Caco-2 (cell line): ENCODE results near the gene ANKRD44. TPM values are rescaled to one million over a fixed set of nuclear protein-coding genes. Genes with fewer than 3 reads are reported as not detected.

Experiments used
- BruUV-seq: library from RNA; stranded (reverse); fragments of 400-500 nt; replicated peaks from 2 replicates; lab custom pipeline; 2021; lab: Mats Ljungman, UMichigan
- CTCF ChIA-PET: fragments of 300-600 bp; sonication (Branson Sonifier 250); formaldehyde crosslinking; loops from one replicate; lab custom pipeline; 2022; ENCODE audit warnings: antibody characterized with exemption; lab: Charles Lee
- POLR2A ChIA-PET: fragments of 300-600 bp; sonication (Branson Sonifier 250); formaldehyde crosslinking; loops from one replicate; lab custom pipeline; 2022; ENCODE audit warnings: antibody characterized with exemption; lab: Charles Lee
- DNase-seq, 2 experiments: peaks; one replicate each; pipeline versions ENCODE4 v3.0.0 to v3.0.0-alpha.2; 2020 to 2022
- H3K27me3 ChIP-seq: replicated peaks from 2 replicates; pipeline ENCODE4 v1.6.0; 2011; ENCODE audit warnings: low read length; ENCODE audit not compliant: control insufficient read depth, insufficient read depth
- H3K36me3 ChIP-seq: 2 replicates; pipeline ENCODE4 v1.5.1; 2011; ENCODE audit warnings: low read length; ENCODE audit not compliant: control insufficient read depth, insufficient read depth
- H3K4me1 ChIP-seq: fragments of 250-450 bp; sonication (Bioruptor Pico); 2 replicates; pipeline ENCODE4 v1.5.1; 2020; ENCODE audit warnings: mild to moderate bottlenecking
- H3K4me3 ChIP-seq: 2 replicates; pipeline ENCODE4 v1.5.1; 2011; ENCODE audit warnings: low read depth, mild to moderate bottlenecking, control low read depth, low read length
- H3K9me3 ChIP-seq: fragments of 250-450 bp; sonication (Bioruptor Pico); 2 replicates; pipeline ENCODE4 v1.5.1; 2020; ENCODE audit warnings: mild to moderate bottlenecking, moderate library complexity
- H3K27ac Mint-ChIP-seq: one replicate; pipeline ENCODE4 v1.8.0; 2022; ENCODE audit warnings: mixed read lengths; ENCODE audit not compliant: unreplicated experiment
- H3K27me3 Mint-ChIP-seq: one replicate; pipeline ENCODE4 v1.8.0; 2022; ENCODE audit warnings: mixed read lengths; ENCODE audit not compliant: insufficient read depth, unreplicated experiment
- H3K36me3 Mint-ChIP-seq: one replicate; pipeline ENCODE4 v1.8.0; 2022; ENCODE audit warnings: mild to moderate bottlenecking, mixed read lengths; ENCODE audit not compliant: insufficient read depth, unreplicated experiment
- H3K4me1 Mint-ChIP-seq: one replicate; pipeline ENCODE4 v1.8.0; 2022; ENCODE audit warnings: low read depth, mixed read lengths; ENCODE audit not compliant: unreplicated experiment
- H3K4me3 Mint-ChIP-seq: one replicate; pipeline ENCODE4 v1.8.0; 2022; ENCODE audit warnings: mild to moderate bottlenecking, moderate library complexity, mixed read lengths; ENCODE audit not compliant: unreplicated experiment
- H3K9me3 Mint-ChIP-seq: one replicate; pipeline ENCODE4 v1.8.0; 2022; ENCODE audit warnings: mixed read lengths; ENCODE audit not compliant: unreplicated experiment
- intact Hi-C: fragments of 100-400 bp; cut with micrococcal nuclease; formaldehyde crosslinking; loops from one replicate; pipeline ENCODE4 v1.10.0; 2022; ENCODE audit not compliant: unreplicated experiment
- total RNA-seq: library from RNA; stranded (reverse); gene quantifications from 2 replicates; pipeline ENCODE4 v1.2.3, GENCODE V29; 2022
- TF ChIP-seq, protein P1 (sequence below), 2 experiments: fragments of 200-600 bp in 1 of 2; IDR thresholded peaks; 1 replicate in 1 of 2; 2 replicates in 1 of 2; pipeline versions ENCODE4 v1.5.1 to v1.8.0; 2011 to 2022; ENCODE audit warnings: antibody characterized with exemption in 1 of 2, control low read depth in 1 of 2, inconsistent platforms in 1 of 2, low read depth in 1 of 2, low read length in 1 of 2, mild to moderate bottlenecking in 1 of 2, moderate library complexity in 1 of 2; ENCODE audit not compliant: insufficient read depth in 1 of 2, severe bottlenecking in 1 of 2, unreplicated experiment in 1 of 2

ANKRD44 gene
- total RNA-seq, 1 experiment from 2014 or later, result 1.0 TPM

DNA sequence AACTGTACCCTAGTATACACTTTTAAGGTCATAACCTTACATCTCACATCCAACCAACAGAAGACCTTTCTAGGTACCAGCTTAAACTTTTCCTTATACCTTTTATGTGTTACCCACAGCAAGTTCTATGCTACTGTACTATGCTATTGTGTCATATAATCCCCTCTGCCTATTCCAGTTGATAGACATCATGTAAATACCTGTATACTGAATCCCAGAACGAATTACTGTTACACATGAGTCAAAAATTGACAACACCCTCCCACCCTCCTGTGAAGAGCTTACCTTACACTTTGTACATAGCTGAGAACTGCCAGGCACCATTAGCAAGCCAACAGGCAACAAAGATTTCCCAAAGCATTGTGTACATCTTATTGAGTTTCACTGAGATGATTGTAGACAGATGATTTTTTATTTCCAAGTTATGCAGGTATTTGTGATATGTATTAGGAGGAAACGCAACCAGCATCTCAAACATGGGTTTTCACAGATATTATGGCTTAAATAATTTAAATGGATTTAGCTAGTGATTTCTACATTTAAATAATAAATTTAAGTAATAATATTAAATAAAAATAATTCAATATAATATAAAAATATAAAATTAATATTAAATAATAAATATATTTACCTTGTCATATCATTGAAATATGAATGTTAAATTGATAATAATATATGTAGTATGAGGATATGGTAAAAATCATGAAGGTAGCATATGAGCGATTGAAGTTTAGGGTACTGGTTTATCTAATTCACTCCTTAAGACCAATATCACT lies 43.0 kb upstream of the ANKRD44 start:
- Mint-ChIP-seq H3K27me3 (no peaks in the 10 kb centered on the region), H3K4me1 (no peaks in the 10 kb centered on the region), H3K4me3 (no peak overlapping the region), H3K9me3 (no peaks in the 10 kb centered on the region), H3K27ac (no peak overlapping the region), H3K36me3 (no peaks in the 10 kb centered on the region)
- no TSS peak for BruUV-seq
- ChIA-PET POLR2A (no interaction called here), CTCF (no interaction called here)
- Histone ChIP-seq H3K36me3 (no peaks in the 10 kb centered on the region), H3K27me3 (no peaks in the 10 kb centered on the region), H3K4me1 (peaks cover 11% of the 10 kb centered on the region), H3K4me3 (no peak overlapping the region), H3K9me3 (no peaks in the 10 kb centered on the region)
- TF ChIP-seq, protein P1, sequence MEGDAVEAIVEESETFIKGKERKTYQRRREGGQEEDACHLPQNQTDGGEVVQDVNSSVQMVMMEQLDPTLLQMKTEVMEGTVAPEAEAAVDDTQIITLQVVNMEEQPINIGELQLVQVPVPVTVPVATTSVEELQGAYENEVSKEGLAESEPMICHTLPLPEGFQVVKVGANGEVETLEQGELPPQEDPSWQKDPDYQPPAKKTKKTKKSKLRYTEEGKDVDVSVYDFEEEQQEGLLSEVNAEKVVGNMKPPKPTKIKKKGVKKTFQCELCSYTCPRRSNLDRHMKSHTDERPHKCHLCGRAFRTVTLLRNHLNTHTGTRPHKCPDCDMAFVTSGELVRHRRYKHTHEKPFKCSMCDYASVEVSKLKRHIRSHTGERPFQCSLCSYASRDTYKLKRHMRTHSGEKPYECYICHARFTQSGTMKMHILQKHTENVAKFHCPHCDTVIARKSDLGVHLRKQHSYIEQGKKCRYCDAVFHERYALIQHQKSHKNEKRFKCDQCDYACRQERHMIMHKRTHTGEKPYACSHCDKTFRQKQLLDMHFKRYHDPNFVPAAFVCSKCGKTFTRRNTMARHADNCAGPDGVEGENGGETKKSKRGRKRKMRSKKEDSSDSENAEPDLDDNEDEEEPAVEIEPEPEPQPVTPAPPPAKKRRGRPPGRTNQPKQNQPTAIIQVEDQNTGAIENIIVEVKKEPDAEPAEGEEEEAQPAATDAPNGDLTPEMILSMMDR (IDR thresholded peaks at IDR 0.05; ENCODE audit: insufficient read depth in 1 of 2, low read depth in 1 of 2, low read length in 1 of 2, severe bottlenecking in 1 of 2, unreplicated experiment in 1 of 2), result no peak
- no peak for DNase-seq
- intact Hi-C loops, result no loop called here

DNA sequence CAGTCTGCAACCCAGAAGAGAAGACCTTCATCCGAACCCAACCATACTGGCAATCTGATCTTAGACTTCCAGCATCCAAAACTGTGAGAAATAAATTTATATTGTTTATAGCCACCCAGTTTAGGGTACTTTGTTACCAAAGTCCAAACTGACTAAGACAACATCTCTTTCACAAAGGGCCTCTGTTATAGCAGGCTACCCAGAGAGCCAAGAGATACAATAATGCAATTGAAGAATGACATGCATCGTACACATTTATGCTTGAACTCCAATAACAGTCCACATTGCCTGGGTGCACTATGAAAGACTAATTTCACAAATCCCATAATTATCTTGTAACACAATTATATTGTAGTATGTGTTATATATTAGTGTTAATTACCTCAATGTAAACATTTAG lies 39.1 kb upstream of the ANKRD44 start:
- intact Hi-C loops, result no loop called here
- H3K4me3 ChIP-seq, result no peak overlapping the region
- POLR2A ChIA-PET, result no interaction called here
- Mint-ChIP-seq H3K27ac (no peak overlapping the region), H3K27me3 (no peaks in the 10 kb centered on the region), H3K4me3 (no peak overlapping the region), H3K36me3 (peaks cover 4% of the 10 kb centered on the region), H3K4me1 (no peaks in the 10 kb centered on the region), H3K9me3 (no peaks in the 10 kb centered on the region)
- CTCF ChIA-PET, result no interaction called here
- no peaks in the 10 kb centered on the region for H3K36me3 ChIP-seq
- no TSS peak for BruUV-seq
- DNase-seq, result no peak
- H3K27me3 ChIP-seq, result no peaks in the 10 kb centered on the region
- no peaks in the 10 kb centered on the region for H3K9me3 ChIP-seq
- H3K4me1 ChIP-seq, result peaks cover 8% of the 10 kb centered on the region
- TF ChIP-seq, protein P1 (IDR thresholded peaks at IDR 0.05; ENCODE audit: insufficient read depth in 1 of 2, low read depth in 1 of 2, low read length in 1 of 2, severe bottlenecking in 1 of 2, unreplicated experiment in 1 of 2), result no peak

DNA sequence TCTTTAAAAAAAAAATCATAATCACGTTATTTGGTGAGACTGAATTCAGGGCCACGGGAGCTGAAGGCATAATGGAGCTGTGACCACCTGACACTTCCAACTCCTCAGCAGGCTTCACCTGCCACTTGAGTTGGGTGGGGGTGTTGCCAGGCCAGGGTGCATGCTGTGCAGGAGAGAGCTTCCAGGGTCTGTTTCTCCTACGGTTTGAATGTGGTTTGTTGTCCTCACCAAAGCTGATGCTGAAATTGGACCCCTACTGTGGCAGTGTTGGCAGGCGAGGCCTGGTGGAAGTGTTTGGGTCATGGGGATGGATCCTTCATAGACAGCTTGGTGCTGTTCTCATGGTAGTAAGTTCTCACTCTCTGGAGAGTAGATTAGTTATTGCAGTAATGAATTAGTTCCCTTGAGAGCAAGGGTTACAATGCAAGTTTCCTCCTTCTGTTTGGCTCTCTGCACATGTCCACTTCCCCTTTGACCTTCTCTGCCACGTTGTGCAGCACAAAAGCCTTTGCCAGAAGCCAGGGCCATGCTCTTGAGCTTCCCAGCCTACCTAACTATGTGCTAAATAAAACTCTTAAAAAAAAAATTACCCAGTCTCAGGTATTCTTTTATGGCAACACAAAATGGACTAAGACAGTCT lies 38.3 kb upstream of the ANKRD44 start:
- BruUV-seq, result no TSS peak
- Histone ChIP-seq H3K9me3 (no peaks in the 10 kb centered on the region), H3K27me3 (no peaks in the 10 kb centered on the region), H3K36me3 (no peaks in the 10 kb centered on the region), H3K4me1 (no peaks in the 10 kb centered on the region), H3K4me3 (no peak overlapping the region)
- Mint-ChIP-seq H3K36me3 (peaks cover 4% of the 10 kb centered on the region), H3K27me3 (no peaks in the 10 kb centered on the region), H3K4me1 (no peaks in the 10 kb centered on the region), H3K27ac (no peak overlapping the region), H3K4me3 (no peak overlapping the region), H3K9me3 (no peaks in the 10 kb centered on the region)
- POLR2A ChIA-PET, result no interaction called here
- intact Hi-C loops, result no loop called here
- no peak for DNase-seq
- CTCF ChIA-PET, result no interaction called here
- TF ChIP-seq, protein P1 (IDR thresholded peaks at IDR 0.05; ENCODE audit: insufficient read depth in 1 of 2, low read depth in 1 of 2, low read length in 1 of 2, severe bottlenecking in 1 of 2, unreplicated experiment in 1 of 2), result no peak
